Activated naive CD8-positive, alpha-beta T cell treated with anti-CD3 and anti-CD28 coated beads, Interleukin-2, amount 50 U/mL, for 16 hours (primary cell): Measurements from ENCODE around the gene EBPL.

Experiments
- DNase-seq: peaks from one replicate; pipeline ENCODE4 v3.0.0-alpha.2; 2020; ENCODE audit warnings: low read depth, low spot score

Gene EBPL

DNA sequence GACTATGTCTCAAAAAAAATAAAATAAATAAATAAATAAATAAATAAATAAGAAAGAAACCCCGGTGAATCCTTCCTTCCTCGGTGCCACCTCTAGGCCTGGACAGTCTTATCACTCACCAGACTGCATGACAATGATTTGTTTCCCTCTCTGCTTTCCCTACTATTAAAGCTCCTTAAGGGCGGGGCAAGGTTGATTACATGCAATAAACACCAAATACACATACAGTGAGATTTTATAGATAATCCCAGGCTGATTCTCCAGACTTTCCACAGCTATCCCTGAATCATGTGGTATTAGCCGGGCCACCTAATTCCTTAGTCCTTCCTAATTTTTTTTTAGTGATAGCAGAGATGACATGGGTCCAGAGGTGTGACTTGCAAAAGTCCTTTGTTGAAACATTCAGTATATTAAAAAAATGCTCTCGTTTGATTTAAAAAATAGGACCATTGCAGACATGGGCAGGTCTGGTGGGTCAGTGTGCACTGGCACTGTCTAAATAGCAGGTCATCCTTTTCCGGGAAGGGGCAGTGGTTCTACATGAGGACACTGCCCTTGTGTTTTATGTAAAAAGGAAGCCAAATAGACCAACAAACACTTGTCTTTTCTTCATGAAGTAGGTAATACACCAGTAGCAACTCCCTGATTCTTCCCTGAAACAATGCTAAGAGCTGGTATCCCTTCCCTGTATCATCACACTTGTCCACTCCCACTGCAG is 14.5 kb downstream of the EBPL start:
- no peak for DNase-seq

DNA sequence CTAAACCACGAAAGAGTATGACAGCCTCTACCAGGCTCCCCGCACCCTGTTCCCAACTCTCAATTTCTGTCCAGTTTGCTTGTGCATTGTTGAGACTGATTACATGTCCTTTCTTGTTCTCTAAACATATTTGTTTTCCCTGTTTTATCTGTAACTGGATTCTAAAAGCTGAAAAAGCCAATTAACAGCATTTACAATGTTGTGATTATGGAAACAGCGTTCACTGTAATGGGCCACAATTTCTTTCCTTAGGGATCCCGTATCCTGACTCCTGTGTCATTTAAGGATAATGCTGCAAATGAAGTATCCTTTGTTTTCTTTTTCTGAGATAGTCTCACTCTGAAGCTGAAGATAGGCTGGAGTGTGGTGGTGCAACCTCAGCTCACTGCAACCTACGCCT is 20.5 kb downstream of the EBPL start:
- DNase-seq = no peak

DNA sequence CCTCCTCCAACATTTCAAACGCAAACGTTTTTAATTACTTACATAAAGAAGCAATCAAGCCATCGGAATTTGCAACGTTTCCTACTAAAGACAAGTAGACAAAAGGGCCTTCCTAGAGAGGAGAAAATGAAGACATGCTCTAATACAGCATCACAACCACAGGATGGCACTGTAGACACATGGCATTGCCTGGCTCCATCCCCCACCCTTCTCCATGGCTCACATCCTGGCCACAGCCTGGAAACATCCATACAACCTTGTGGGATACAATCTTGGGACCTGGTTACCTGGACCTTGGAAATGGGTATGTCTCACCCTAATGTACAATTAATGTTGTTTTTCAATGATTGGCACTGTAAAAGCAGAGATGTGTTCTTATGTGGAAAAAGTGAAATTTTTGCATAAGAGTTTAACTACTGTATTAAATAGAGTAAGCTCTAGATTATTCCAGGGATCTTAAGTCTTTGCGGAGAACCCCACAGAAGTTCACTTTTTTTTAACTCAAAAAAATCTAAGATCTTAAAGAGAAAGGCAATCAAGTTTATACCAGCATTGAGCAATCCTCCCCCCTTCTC is 21.5 kb downstream of the EBPL start:
- no peak for DNase-seq

DNA sequence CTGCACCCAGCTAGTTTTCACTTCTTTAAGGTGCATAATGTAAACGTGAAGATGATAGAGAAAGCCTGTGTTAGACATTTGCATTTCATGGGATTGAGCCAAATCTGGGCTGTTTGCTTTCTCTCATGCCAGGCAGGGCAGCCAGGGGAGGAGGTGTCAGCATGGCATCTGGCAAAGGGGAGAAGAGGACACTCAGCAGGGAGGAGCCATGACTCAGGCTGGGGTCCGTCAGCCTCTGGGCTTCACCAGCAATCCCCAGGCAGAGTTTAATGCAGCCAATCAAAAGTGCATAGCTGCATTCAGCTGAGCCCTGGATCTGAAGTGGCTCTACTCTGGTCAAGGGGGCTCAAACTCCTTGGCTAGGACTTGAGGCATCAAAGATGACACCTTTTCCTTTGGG is 23.5 kb downstream of the EBPL start:
- no peak for DNase-seq

DNA sequence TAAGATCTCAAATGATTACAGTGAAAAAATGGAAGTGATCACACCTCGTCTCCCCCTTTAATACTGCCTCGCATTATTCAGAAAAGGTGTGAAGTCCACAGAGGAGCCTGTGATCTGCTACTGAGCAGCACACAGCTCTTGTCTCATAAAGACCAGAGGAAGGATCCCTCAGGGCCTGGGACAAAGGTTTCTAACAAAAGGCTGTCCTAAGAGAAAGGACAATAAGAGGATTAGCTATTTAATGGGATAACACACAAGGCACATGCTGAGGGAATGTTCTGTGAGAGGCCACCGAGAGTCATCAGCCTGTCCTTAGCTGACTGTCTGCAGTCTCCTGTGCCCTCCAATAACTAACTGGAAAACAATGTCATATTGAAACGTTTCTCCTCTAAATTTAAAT is 26.7 kb downstream of the EBPL start:
- DNase-seq = no peak

DNA sequence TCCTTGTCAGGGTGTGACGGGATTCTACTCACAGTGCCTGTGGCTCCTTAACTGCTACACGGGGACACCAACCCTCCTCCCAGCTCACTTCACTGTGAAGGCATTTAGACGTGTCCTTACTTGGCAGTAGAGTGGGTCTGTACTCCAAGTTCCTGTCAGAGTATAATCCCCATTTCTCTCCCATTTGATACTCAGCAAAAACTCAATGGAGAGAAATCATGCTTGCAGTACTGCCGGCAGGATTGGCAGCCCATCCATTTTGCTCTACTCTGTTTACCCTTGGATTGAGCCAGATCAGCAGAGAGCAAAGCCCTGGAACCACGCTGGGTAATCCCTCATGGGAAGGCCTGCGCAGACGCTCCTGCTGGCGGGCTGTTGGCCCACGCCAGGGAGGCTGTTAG is 34.0 kb downstream of the EBPL start:
- no peak for DNase-seq

DNA sequence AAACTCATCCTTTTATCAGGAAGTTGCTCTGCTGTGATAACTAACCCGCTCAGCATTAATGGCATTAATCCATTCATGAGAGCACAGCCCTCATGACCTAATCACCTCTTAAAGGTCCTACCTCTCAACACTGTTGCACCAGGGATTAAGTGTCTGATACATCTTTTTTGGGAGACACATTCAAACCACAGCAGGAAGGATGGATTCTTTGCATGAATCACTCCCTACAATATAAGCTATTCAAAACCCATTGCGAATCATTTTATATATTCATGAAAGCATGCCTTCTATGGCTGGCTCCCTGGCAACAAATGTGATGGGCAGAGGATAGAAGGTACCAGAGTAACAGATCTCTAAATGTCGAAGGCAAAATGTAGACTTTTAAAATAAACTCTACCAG is 35.4 kb downstream of the EBPL start:
- DNase-seq = no peak

DNA sequence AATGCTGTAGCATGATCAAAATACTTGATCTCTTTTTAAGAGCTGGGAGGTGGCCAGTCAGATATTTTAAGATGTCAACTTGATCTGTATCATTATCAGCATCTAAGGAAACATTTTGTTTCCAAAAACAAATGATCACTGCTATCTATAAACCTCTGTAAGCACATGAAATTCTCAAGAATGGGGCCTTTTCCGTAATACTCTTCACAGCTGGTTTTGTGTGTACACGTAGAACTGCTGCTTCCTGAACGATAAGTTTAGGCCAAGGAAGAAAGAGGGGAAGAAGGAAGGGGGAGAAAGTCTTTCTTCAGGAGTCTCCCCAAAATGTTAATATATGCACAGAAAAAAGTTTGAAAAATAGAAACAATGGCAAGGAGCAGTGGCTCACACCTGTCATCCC is 37.3 kb downstream of the EBPL start:
- DNase-seq = no peak

DNA sequence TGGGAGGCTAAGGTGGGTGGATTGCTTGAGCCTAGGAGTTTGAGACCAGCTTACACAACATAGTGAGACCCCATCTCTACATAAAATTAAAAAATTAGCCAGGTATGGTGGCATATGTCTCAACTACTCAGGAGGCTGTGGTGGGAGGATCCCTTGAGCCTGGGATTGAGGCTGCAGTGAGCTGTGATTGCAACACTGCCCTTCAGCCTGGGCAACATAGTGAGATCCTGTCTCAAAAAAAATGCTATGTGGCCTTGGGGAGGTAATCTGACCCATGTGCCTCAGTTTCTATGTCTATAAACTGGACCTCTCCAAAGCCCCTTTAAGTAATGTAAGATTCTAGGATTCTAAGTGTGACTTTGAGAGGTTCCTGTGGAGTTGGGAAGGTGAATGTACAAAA is 37.8 kb downstream of the EBPL start:
- DNase-seq = no peak

DNA sequence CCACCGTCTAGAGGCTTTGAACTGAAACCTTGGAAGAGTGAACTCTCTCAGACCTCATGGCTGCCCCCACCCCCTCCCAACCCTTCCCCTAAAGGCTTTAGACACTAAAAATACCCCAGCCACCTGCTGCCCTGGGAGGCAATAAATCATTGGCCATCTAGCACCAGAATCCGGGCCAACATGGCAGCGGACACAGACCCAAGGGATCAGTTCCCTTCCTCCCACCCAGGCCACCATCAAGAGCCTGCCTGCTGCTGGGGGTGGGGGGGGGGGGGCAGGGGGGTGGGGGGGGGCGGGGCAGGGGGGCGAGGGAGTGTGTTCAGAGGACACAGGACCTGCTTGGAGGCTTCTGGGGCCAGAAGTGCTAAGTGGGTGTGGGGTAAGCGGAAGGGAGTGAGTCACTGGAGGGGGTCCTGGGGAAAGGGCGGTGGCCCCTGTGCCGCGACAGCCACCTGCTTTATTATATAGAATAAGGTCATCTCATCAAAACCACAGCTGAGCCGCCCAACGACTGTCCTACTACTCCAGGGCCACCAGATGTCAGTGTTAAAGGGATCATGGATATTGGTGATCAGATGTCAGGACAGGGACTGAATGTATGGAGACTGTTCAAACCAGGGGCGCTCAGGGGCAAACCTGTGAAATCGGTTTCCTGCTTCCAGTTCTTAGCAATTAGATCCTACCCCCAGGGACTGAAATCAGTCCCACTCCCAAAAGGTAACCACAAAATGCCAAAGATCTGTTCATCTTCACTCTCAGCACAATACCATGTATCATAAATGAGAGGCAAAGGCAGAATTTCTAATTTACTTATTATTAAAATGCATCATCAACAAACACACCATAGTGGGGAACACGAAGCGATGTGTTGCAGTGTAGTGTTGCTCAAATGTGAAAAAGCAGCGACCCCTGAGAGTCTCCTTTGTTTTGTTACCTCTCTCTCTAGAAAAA is 38.7 kb downstream of the EBPL start:
- no peak for DNase-seq

DNA sequence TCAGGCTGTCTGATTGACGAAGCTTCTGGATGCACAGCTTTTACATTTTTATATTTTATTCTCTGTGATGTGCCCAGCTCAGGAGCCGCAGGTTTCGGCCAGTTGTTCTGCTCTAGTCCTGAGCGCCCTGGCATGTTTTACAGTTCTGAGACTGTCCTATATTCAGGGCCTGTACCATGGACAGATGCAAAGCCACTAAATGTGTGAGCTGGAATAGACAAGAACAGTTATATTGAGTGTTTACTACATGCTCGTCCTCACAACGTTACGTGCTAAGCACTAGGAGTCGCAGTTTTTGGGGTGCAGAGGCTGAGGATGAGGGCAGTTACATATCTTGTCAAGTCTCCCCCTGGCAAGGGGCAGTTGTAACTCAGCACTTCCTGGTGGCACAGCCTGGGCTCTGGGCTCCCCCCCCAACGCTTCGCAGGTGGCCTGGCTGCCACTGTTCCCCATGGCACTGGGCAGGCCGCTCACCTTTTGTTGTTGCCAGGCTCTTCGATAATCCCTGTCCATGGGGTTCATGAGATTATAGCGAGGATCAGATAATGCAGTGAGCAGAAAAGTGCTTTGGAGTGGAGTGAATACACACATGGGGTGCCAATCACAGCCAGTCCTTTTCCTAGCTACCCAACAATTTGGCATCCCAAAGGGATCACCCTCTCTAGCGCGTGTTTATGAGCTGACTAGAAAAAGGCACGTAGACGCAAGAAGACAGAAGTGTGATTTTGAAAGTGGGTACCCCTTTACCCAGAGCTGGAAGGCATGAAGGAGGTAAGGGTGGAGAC is 39.5 kb downstream of the EBPL start:
- DNase-seq = no peak

DNA sequence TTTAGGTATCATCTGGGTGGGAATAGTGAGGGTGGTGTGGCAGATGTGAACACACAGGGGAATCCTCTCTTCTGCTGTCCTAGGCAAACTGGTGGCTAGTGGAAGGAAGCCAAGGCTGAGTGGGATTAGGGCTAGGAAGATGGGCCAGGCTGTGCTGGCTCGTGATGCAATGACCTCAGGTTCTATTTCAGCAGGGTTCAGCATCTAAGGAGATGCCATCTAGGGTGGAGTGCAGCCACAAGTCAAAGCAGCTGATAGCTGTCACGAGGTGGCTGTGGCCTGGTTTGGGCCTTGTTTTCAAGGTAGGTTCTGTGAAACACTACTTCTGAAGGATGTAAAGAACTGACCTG is 41.3 kb downstream of the EBPL start:
- no peak for DNase-seq

DNA sequence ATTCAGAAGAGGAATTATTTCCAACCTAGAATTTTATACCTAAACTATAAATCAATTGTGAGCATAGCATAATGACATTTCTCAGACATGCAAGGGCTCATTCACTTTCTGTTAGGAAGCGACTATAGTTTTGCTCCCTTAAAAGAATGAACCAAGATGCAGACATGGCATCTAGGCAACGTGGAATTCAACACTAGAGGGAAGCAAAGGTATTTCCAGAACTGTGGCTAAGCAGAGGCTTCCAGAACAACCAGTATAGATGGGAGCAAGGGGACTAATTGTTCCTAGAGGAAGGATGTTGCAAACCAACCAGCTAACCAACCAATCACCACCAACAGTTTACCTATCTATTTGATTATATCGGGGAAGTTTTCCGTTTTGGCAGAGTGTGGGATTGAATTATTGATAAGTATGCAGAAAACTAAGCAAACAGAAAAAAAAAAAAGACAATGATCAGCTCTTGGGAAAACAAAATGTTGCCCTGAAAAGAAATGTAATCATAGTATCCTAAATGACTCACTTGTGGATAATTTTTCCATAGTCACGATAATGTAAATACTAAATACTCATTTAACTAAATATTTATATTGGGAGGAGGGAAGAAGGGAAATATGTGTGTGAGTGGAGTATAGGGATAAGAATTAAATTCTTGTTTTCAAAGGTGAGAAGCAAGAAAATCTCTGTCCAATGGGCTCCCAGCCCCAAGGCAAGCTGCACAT is 41.9 kb downstream of the EBPL start:
- no peak for DNase-seq

DNA sequence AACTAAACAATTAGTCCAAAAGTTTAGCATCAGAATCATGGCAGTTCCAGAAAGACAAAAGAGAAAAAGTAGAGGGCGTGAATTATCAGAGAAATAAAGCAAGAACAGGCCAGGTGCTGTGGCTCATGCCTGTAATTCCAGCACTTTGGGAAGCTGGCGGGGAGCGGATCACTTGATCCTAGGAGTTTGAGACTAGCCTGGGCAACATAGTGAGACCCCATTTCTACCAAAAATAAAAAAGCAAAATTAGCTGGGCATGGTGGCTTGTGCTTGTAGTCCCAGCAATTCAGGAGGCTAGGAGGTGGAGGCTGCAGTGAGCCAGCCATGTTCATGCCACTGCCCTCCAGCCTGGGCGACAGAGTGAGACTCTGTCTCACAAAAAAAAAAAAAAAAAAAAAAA is 44.6 kb downstream of the EBPL start:
- no peak for DNase-seq

DNA sequence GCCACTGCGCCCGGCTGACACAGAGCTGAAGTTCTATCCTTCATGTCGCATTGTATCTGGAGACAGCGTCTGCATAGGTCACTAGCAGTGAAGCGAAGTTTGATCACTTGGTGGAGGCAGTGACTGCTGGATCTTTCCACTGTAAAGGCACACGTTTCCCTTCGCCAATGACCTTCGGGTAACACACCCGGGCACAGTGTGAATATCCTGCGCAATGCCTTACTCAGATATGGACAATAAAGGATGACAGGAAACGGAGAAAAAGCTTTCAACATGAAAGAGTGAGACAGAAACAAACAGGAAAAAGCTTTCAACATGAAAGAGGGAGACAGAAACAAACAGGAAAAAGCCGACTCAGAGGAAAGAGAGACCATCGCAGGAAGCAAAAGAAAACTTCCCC is 45.8 kb downstream of the EBPL start:
- DNase-seq = no peak

DNA sequence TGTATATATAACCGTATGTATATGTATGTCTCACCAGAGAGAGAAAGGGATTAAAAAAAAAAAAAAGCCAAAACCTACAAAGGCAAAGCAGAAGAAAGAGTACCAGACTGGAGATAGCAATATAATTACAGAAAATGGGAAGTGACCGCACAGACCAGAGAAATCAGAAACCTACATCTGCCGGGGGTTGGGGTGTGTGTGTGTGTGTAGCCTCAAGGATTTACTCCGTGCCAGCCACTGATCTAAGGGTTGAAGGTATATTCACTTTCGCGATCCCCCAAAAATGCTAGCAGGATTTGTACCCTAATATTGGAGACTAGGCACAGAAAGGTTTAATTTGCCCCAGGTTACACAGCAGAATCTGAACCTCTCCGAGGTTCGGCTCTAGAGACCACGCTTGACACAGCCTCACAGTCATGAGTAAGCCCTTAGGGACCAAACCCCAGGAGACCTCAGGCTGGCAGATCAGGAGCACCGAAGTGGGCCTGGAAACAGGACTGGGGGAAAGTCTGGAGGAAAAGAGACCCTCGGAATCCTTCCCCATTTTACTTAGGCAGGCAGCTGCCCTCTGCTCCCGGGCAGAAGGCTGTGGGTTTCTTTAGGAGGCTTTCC is 48.1 kb downstream of the EBPL start:
- DNase-seq = no peak

DNA sequence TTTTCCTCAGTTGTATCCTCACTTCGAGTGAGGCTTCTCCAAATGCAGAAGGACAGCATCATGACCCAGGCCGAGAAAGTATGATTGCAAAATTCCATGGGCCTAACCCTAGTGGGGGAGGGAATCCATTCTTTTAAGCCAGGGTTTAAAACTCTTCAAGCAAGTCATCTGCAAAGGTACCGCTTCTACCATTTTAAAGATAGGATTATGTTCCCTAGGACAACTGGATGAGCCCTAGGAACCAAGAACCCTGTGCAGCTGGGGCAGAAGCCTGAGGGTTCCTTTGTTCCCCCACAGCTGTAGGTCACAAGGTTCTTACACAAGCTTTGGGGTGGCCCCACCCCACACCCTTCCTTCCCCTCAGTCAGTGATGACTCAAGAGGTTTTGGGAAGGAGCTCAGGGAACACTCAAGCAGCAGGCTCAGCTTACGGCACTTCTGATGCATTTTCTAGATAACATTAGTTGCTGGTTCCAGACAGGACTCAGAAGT is 49.4 kb downstream of the EBPL start:
- no peak for DNase-seq

DNA sequence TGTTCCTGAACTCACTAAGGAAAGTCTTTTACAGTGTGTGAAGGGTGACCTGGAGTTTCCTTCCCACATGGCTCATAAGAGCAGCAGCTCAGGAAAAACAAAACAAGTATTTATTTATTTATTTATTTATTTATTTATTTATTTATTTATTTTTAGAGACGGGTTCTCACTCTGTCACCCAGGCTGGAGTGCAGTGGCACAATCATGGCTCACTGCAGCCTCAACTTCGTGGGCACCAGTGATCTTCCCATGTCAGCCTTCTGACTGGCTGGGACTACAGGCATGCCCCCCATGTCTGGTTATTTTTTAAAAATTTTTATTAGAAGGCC is 52.6 kb downstream of the EBPL start:
- no peak for DNase-seq

DNA sequence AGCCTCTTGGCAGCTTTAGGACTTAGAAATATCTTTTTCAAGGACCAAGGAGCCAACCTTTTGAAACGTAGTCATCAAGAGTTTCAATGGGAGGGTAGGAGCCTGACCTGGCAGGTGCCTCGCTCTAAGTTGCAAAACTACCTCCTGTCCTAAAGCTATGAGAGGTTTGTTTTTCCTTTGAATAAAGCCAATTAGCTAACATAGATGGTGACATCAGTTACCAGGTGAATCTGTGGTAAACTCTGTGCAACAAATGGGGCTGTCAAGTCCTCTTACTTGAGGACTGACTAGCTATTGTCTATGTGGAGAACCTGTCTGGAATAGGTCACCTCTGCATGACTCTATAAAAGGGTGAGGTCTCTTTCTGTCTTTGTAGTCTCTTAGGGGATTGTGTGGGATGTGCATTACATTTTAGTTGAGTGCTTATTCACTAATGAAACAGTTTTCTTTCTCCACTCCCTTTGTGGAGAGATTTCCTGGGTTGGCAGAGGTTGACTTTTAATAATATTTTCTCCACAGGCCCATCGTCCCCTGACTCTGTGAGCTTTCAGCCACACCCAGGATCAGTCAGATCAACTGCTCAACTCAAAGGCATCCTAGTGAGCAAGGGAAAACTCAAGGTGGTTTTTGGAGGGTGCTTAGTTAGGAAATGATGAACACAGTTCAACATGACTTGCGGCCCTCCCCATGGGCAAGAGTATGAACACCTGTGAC is 53.1 kb downstream of the EBPL start:
- DNase-seq = no peak

DNA sequence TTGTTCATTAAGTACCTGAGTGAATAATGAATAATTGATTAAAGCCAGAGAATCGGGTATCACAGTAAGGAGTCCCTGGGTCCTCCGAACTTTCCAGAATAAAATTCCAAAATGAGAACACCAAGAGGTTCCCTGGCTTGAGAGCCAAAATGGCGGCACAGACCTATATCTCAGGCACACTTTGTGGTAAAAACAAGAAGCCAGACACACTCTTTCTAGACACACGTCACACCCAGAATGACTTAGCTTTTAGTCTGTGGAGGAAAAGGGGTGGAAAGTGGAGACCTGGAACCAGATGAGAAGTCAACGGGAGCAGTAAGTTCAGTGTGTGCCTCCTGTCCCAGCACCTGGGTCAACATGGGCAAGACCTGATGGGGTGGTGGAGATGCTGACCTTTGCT is 54.6 kb downstream of the EBPL start:
- no peak for DNase-seq
